Stomach (tissue), 4 donors: ENCODE measurements around the gene HLCS.

Source experiments
- CTCF ChIP-seq, 7 experiments: fragments of 450-650 bp in 4 of 7; fragments of 200-600 bp in 3 of 7; sonication (generic) in 3 of 7; IDR thresholded peaks; one replicate each; pipeline ENCODE4 v1.5.1; 2016 to 2019; ENCODE audit warnings: antibody characterized with exemption in 7 of 7, control low read depth in 2 of 7, mild to moderate bottlenecking in 1 of 7
- EP300 ChIP-seq: sonication (generic); formaldehyde crosslinking; IDR thresholded peaks from one replicate; pipeline ENCODE4 v1.6.1; 2017; ENCODE audit warnings: antibody characterized with exemption
- POLR2A ChIP-seq, 4 donors: fragments of 450-650 bp; IDR thresholded peaks; one replicate each; pipeline ENCODE4 v1.6.1; 2016; ENCODE audit warnings: antibody characterized with exemption in 4 of 4, control low read depth in 2 of 4, mild to moderate bottlenecking in 1 of 4, moderate library complexity in 1 of 4
- POLR2AphosphoS5 ChIP-seq, 3 donors: sonication (generic); formaldehyde crosslinking; IDR thresholded peaks; one replicate each; pipeline ENCODE4 v1.6.1; 2016; ENCODE audit warnings: antibody characterized with exemption in 3 of 3

GRCh38 chr21:36728371-36729111, 237.9 kb downstream of the HLCS start:
- TF ChIP-seq CTCF (IDR thresholded peaks at IDR 0.05) (no peak), POLR2A (IDR thresholded peaks at IDR 0.05) (no peak), POLR2AphosphoS5 (IDR thresholded peaks at IDR 0.05) (no peak), EP300 (no peak)
